Hepatocyte (in vitro differentiated cells): Measurements from ENCODE around the gene SHISAL1.

Source experiments
- CTCF ChIP-seq: fragments of 200-600 bp; sonication (generic); IDR thresholded peaks from 2 replicates; pipeline ENCODE4 v1.5.1; 2016; ENCODE audit warnings: antibody characterized with exemption, mild to moderate bottlenecking; ENCODE audit not compliant: poor library complexity
- EZH2 ChIP-seq: fragments of 200-600 bp; sonication (generic); IDR thresholded peaks from 2 replicates; pipeline ENCODE4 v1.6.1; 2016; ENCODE audit warnings: antibody characterized with exemption, mild to moderate bottlenecking, borderline replicate concordance
- EZH2phosphoT487 ChIP-seq: fragments of 200-600 bp; sonication (generic); IDR thresholded peaks from one replicate; pipeline ENCODE4 v1.6.1; 2018; ENCODE audit warnings: antibody characterized with exemption, mild to moderate bottlenecking, low read depth, moderate library complexity; ENCODE audit not compliant: unreplicated experiment, severe bottlenecking

GRCh38 chr22:44317123-44317444 is 4.3 kb upstream of the SHISAL1 start:
- TF ChIP-seq CTCF (no peak), EZH2phosphoT487 (no peak), EZH2 (no peak)
